Islet precursor cell (in vitro differentiated cells): ENCODE data around the gene ADORA3.

Experiments used
- DNase-seq: peaks from one replicate; pipeline ENCODE4 v3.0.0-alpha.2; 2018

ADORA3 gene

GRCh38 chr1:111474106-111474505 lies 29.3 kb downstream of the ADORA3 start:
- no peak for DNase-seq

- DNase-seq, result no peak
Measured at GRCh38 chr1:111471538-111471937, 31.9 kb downstream of the ADORA3 start.

GRCh38 chr1:111471012-111471411 lies 32.4 kb downstream of the ADORA3 start:
- DNase-seq, result no peak

- DNase-seq, result no peak
Measured at GRCh38 chr1:111470596-111470995, 32.8 kb downstream of the ADORA3 start.

GRCh38 chr1:111469539-111469938 lies 33.9 kb downstream of the ADORA3 start:
- no peak for DNase-seq

- no peak for DNase-seq
Measured at GRCh38 chr1:111468717-111469100, 34.7 kb downstream of the ADORA3 start.

- no peak for DNase-seq
Measured at GRCh38 chr1:111467865-111468716, 35.3 kb downstream of the ADORA3 start.

GRCh38 chr1:111466480-111466879 lies 37.0 kb downstream of the ADORA3 start:
- no peak for DNase-seq

GRCh38 chr1:111465754-111466153 lies 37.7 kb downstream of the ADORA3 start:
- no peak for DNase-seq

GRCh38 chr1:111463029-111463683 lies 40.3 kb downstream of the ADORA3 start:
- DNase-seq, result no peak

- DNase-seq, result no peak
Measured at GRCh38 chr1:111462370-111463028, 40.9 kb downstream of the ADORA3 start.

- no peak for DNase-seq
Measured at GRCh38 chr1:111461765-111462164, 41.7 kb downstream of the ADORA3 start.

GRCh38 chr1:111455642-111456031 lies 47.8 kb downstream of the ADORA3 start:
- DNase-seq, result no peak

- no peak for DNase-seq
Measured at GRCh38 chr1:111454859-111455641, 48.4 kb downstream of the ADORA3 start.

- DNase-seq, result no peak
Measured at GRCh38 chr1:111453706-111454105, 49.7 kb downstream of the ADORA3 start.

GRCh38 chr1:111452581-111452980 lies 50.9 kb downstream of the ADORA3 start:
- DNase-seq, result no peak

GRCh38 chr1:111450185-111450584 lies 53.2 kb downstream of the ADORA3 start:
- DNase-seq, result no peak

- no peak for DNase-seq
Measured at GRCh38 chr1:111449703-111450017, 53.8 kb downstream of the ADORA3 start.
